ENCODE results near the gene STK33.

Gene STK33

DNA sequence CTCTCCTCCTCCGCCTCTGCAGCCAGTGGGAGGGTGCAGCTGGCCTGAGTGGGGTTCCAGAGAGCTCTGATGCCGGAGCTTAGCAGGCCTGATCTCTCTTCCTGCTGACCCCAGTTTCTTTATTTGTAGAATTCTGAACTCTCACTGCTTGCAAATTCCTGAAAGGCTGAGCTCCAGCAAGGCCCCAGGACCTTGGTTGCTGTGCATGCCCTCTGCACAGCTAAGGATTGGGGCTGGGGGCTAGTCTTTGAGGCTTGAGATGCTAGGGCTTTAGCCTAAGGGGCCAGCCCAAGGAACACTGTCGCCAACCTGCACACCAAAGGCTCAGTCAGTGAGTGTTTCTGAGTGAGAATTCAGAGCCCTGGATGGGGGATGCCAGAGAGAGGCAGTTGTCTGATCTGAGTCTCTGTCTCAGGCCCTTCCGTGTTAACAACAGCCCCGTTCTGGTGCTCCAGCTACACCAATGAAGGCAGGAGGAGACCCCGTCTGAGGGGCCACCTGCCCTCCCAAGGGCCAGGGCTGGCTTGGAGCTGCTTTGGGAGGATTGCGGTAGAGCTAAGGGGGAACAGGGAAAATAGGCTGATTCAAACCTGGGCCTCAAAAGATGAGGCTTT lies 224.3 kb downstream of the STK33 start:
- FAIRE-seq (no peak), DNase-seq (ENCODE audit: insufficient read length, low spot score) (no peak)
- TF ChIP-seq, protein P1, sequence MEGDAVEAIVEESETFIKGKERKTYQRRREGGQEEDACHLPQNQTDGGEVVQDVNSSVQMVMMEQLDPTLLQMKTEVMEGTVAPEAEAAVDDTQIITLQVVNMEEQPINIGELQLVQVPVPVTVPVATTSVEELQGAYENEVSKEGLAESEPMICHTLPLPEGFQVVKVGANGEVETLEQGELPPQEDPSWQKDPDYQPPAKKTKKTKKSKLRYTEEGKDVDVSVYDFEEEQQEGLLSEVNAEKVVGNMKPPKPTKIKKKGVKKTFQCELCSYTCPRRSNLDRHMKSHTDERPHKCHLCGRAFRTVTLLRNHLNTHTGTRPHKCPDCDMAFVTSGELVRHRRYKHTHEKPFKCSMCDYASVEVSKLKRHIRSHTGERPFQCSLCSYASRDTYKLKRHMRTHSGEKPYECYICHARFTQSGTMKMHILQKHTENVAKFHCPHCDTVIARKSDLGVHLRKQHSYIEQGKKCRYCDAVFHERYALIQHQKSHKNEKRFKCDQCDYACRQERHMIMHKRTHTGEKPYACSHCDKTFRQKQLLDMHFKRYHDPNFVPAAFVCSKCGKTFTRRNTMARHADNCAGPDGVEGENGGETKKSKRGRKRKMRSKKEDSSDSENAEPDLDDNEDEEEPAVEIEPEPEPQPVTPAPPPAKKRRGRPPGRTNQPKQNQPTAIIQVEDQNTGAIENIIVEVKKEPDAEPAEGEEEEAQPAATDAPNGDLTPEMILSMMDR (IDR thresholded peaks at IDR 0.05; ENCODE audit: insufficient read depth, missing control alignments), result no peak

DNA sequence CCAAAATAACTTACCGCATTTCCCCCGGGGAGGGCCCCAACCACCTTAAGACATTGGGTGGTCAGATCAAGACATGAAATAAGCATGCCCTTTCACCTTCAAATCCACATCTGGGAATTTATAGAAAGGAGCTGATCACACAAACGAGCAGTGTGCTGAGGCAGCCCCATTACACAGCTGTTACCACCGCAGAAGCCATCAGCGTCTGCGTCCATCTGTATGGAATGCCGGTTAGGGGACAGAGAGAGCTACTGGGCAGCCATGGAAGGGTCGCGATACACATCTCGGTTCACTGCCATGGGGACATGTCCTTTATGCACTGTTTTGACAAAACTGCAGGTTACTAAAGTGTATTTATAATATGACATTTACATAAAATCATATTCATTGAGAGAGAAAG lies 225.3 kb downstream of the STK33 start:
- DNase-seq (ENCODE audit: insufficient read length, low spot score) (no peak), FAIRE-seq (no peak)
- TF ChIP-seq, protein P1 (IDR thresholded peaks at IDR 0.05; ENCODE audit: insufficient read depth, missing control alignments), result no peak

DNA sequence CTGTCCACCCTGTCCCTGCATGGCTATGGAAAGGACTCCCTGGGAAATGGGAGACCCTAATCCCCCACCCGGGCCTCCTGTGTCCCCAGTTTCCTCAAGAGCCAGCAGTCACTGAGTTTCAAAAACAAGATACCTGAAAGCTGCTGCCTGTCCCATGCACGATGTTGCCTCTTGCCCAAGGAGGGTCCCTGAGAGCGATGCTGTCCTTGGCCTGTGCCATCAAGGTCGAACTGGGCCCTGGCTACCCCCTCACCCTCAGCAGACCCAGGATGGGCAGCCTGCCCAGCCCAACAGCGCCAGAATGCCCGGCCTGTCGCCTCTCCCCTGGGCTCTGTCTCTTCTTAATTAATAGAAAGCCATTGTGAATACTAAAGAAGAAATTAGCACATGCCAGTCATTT lies 225.8 kb downstream of the STK33 start:
- no peak for DNase-seq (ENCODE audit: insufficient read length, low spot score)
- FAIRE-seq, result no peak
- TF ChIP-seq, protein P1 (IDR thresholded peaks at IDR 0.05; ENCODE audit: insufficient read depth, missing control alignments), result no peak

- TF ChIP-seq, protein P1 (IDR thresholded peaks at IDR 0.05; ENCODE audit: insufficient read depth, missing control alignments), result no peak
- DNase-seq (ENCODE audit: insufficient read length, low spot score) (no peak), FAIRE-seq (no peak)
Observed at GRCh38 chr11:8366316-8366715, 227.7 kb downstream of the STK33 start.

GRCh38 chr11:8365216-8365941 lies 228.6 kb downstream of the STK33 start:
- FAIRE-seq, result no peak
- TF ChIP-seq, protein P1 (IDR thresholded peaks at IDR 0.05; ENCODE audit: insufficient read depth, missing control alignments), result peak; percentile 1
- no peak for DNase-seq (ENCODE audit: insufficient read length, low spot score)

DNA sequence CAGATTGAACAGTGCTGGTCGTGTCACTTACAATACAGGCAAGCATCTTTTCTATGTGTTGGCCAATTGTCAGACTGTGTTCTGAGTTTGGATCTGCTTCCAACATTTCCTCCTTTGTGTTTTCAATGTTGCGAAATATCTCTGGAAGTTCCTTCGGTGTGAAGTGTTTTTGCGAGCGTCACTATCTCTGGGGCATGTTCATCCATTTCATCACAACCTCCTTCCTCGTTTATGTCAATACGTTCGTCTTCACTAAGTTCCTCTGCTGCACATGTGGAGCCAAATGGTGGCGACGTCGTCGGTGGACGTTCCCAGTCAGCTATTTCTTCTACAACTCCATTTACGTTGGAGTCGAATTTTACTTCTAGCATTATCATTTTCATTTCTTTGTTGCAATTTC lies 230.1 kb downstream of the STK33 start:
- DNase-seq (ENCODE audit: insufficient read length, low spot score) (no peak), FAIRE-seq (no peak)
- TF ChIP-seq, protein P1 (IDR thresholded peaks at IDR 0.05; ENCODE audit: insufficient read depth, missing control alignments), result no peak

GRCh38 chr11:8362899-8363298 lies 231.1 kb downstream of the STK33 start:
- no peak for DNase-seq (ENCODE audit: insufficient read length, low spot score)
- TF ChIP-seq, protein P1 (IDR thresholded peaks at IDR 0.05; ENCODE audit: insufficient read depth, missing control alignments), result no peak
- no peak for FAIRE-seq
